NCI-H1092 treated with DMSO at 0.1 percent for 48 hours (cell line): ENCODE measurements around the gene MKRN2.

Source experiments
- DNase-seq: peaks from one replicate; lab custom pipeline; 2025; lab: John Stamatoyannopoulos, UW

The MKRN2 gene

DNA sequence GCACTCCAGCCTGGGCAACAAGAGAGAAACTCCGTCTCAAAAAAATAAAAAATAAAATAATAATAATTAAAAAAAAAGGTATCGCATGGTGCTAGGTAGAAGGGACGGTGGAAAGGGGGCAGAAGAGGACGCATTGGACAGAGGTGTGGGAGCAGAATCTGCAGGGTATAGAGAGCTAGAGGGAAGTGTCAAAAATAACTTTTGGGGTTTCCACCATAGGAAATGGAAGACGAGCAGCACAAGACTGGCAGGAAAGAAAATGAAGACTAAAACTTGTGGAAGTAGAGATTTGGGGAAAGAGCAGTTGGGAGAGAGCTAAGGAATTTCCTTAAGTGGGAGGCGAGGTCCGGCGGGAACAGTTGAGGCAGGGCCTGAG, 585 bp upstream of the MKRN2 start:
- peak; percentile 56 for DNase-seq

DNA sequence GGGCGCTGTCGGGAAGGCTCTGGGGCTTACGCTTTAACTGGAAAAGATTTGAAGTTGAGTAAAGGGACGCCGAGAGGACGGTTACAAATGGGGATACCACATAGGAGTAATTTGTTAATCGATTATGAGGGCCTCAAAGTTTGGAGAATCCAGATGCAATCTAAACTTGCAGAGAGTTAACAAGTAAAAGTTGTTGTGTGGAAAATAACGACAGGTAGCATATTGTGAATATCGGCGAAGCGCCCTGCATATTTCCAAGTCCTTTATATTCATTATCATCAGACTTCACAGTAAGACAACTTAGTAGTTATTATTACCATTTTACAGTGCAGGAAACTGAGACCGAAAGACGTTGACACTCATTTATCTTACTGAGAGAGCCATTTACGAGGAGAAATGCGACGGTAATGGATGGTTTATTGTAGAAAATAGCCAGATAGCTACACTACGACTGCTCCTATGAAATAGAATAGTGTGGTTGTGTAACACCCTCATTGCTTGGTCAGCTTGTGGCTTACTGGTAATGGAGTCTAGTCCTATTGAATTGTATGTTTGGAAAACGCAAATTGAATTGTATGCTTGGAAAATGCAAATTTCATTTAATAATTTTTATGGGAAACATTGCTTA, 700 bp downstream of the MKRN2 start:
- DNase-seq = no peak

DNA sequence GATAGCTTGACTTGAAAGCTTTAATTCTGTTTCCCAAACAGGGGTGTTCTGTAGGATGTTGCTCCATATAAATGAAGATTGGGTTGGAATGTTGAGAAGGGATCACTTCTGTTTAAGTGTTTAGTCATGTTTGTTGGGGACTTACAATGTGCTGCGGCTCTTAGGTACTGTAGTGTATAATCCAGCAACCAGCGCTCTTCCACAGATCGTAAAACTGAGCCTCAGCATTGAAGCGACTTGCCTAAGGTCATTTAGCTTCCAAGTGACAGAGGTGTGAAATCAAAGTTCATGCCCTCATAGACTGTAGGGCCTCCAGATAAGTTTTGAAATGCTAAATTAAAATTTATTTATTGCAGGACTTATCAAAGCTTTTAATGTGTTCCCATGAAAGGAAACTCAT, 1.8 kb downstream of the MKRN2 start:
- DNase-seq = no peak

GRCh38 chr3:12559520-12559919, 2.6 kb downstream of the MKRN2 start:
- DNase-seq = no peak

DNA sequence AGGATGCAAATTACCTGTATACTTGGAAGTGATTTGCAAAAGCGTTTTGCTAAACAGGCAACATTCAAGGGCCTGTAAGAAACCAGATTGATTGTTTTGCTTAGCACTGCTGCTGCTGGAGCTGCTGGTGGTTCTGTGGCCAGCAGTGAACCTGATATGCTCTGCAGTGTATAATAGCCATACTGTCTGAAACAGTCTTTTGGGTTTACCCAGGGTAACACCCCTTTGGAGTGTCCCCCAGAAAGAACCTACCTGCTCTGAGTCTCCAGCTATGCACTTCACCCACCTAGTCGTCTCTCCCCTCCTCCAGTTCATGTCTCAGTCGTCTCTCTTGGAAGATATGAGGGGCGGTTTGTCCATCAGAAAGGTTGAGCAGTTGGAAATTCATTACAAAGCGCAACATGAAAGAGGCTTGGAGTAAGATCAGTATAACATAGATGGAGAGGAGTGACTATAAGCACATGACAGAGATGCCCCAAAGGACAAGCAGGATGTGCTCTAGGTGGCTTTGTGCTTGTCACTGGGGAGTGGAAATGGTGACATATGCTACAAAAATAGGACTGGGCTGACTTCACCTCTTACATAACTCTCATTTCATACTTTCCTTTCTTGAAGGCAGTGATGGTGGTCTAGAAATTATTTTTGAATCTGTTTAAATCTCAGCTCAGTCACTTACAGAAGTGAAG, 3.8 kb downstream of the MKRN2 start:
- no peak for DNase-seq

DNA sequence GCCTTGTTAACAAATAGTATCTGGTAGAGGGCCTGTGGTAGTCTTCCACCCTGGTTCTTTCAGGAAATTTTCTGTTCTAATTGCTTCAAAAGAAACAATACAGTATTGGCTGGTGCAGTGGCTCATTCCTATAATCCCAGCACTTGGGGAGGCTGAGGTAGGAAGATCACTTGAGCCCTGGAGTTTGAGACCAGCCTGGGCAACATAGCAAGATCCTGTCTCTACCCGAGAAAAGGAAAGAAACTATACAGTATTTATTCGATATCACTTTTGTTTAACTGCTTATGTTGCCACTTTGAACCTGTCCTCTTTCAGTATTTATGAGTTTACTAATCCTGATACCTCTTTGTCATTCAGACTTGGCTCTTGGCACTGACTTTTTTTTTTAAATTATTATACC, 4.5 kb downstream of the MKRN2 start:
- DNase-seq = no peak

DNA sequence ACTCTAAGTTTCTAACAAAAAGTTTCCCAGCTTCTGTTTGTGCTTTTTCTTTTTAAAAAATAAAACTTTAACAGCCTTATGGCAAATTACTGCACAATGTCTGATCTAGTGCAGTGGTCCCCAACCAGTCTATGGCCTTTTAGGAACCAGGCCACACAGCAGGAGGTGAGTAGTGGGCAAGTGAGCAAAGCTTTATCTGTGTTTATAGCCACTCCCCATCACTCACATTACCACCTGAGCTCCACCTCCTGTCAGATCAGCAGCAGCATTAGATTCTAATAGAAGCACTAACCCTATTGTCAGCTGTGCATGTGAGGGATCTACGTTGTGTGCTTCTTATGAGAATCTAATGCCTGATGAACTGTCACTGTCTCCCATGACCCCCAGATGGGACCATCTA, 5.6 kb downstream of the MKRN2 start:
- DNase-seq = no peak

DNA sequence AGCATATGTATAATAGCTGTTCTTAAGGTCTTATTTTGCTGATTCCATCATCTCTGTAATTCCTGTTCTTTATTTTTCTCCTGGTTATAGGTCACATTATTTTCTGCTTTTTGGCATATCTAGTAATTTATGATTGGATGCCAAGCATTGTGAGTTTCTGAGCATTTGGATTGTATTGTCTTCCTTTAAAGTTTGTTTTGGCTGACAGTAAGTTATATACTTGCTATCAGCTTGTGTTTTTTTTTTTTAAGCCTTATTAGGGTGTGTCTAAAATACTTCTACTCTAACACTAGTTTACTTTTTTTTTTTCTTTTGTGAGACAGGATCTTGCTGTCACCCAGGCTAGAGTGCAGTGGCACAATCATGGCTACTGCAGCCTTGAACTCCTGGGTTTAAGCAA, 10.1 kb downstream of the MKRN2 start:
- DNase-seq = no peak

- no peak for DNase-seq
These were observed 11.9 kb downstream of the MKRN2 start for GRCh38 chr3:12568747-12569146.

- no peak for DNase-seq
These were observed 12.9 kb downstream of the MKRN2 start for GRCh38 chr3:12569836-12570235.

DNA sequence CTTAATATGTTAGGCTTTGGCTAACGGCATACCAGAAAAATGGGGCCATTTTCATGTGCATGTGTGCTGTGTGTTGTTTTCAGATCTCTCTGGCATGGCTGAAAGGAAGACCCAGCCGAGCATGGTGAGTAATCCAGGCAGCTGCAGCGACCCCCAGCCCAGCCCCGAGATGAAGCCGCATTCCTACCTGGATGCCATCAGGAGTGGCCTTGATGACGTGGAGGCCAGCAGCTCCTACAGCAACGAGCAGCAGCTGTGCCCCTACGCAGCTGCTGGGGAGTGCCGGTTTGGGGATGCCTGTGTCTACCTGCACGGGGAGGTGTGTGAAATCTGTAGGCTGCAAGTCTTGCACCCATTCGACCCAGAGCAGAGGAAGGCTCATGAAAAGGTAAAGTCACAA, 15.1 kb downstream of the MKRN2 start:
- no peak for DNase-seq

GRCh38 chr3:12574131-12574530, 17.2 kb downstream of the MKRN2 start:
- no peak for DNase-seq

DNA sequence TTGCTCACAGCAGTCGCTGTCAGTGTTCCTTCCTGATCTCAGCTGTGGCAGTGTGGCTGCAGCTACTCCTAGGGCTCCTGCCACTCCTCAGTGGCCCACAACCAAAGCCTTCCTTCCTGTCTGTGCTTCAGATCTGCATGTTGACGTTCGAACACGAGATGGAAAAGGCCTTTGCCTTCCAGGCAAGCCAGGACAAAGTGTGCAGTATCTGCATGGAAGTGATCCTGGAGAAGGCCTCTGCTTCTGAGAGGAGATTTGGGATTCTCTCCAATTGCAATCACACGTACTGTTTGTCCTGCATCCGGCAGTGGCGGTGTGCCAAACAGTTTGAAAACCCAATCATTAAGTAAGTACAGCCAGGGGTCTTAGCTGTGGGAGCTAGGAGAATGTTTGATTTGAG, 17.8 kb downstream of the MKRN2 start:
- DNase-seq = no peak

DNA sequence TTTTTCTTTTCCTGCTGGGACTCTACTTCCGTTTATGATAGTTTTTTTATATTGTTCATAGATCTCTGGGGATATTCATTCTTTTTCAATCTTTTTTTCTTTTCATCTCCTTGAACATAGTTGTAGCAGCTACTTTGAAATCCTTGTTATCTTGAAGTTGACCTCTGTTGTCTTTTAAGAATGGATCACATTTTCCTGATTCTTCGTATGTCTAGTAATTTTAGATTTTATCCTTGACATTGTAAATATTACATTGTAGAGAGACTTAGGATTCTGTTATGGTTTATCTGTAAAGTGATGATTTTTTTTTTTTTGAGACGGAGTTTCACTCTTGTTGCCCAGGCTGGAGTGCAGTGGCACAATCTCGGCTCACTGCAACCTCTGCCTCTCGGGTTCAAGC, 20.5 kb downstream of the MKRN2 start:
- no peak for DNase-seq

DNA sequence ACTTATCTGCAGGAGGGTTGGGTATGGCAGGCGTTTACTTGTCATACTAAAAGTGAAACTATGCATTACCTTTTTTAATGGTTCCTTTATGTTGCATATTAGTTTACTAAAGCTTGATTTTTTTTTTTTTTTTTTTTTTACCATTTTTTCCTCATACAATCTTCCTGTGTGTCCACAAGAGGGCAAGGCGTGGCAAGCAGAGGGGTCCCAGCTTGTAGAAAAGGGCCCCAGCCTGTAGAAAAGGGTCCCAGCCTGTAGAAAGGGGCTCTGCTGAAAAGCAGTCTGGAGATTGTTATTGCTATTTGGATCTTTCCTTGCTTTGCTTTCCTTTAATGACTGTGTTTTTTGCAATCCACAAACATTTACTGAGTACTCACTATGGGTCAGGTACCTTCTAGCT, 21.9 kb downstream of the MKRN2 start:
- DNase-seq = no peak

DNA sequence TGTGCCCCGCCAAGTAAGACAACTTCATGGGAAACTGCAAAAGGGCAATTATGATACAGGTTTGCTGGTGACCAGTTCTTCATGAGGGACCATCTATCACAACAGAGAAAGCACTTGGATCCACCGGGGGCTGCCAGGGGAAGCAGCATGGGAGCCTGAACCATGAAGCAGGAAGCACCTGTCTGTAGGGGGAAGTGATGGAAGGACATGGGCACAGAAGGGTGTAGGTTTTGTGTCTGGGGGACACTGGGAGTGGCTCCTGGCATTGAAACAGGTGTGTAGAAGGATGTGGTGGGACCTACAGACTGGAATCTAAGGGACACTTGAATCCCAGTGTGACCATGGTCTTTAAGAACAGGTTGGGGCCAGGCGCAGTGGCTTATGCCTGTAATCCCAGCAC, 22.6 kb downstream of the MKRN2 start:
- DNase-seq = no peak

DNA sequence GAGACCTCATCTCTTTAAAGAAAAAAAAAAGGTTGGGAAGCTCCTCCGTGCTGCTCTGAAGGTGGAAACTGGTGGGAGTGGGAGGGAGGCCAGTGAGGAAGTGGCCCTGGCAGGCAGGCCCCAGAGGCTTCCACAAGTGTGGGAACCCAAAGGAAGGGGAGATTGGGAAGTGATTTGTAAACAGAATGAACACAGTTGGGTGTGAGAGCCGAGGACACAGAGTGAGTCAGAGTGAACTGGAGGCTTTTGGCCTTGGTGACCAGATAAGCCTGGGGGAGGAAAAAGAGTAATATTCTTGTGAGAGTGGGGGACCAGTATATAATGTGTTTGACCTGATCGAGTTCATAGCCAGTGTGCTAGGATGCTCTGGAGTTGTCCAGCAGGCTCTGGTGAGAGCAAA, 23.0 kb downstream of the MKRN2 start:
- no peak for DNase-seq

GRCh38 chr3:12582730-12583129, 25.8 kb downstream of the MKRN2 start:
- no peak for DNase-seq

DNA sequence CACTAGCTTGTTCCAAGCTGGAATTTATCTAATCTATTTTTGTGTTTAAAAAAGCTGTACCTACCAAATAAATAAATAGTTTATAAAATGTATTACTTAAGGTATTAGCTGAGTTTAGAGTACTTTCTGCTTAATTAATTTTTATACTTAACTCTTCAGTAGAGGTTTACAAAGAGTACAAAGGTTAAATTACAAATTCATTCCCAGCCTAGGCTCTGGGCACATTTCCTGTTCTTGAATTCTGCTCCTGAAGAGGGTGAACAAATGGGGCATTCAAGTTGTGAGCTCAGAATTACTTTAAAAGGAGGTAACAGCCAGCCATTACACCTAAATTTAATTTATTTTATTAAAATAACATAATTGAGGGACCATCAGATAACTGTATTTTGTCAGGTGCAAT, 26.4 kb downstream of the MKRN2 start:
- DNase-seq = no peak

DNA sequence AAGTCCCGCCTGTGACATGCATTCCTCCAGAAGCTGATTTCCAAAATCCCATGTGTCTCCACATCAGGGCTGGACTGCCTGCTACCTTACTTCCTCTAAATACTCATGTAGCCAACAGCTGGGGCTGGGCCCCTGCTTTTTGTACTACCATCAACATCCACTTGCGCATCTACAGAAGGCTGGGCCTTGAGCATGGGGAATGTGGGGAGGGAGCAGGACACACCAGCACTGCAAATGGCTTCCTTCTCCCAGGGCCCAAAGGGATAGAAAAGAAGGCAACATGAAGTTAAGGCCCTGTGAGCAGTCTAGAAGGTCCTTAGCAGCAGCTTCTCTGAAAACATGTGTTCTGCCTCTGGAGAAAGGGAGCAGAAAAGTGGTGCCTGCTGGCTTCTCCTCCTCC, 27.2 kb downstream of the MKRN2 start:
- DNase-seq = no peak

- DNase-seq = no peak
These were observed 28.3 kb downstream of the MKRN2 start for GRCh38 chr3:12585181-12585580.

DNA sequence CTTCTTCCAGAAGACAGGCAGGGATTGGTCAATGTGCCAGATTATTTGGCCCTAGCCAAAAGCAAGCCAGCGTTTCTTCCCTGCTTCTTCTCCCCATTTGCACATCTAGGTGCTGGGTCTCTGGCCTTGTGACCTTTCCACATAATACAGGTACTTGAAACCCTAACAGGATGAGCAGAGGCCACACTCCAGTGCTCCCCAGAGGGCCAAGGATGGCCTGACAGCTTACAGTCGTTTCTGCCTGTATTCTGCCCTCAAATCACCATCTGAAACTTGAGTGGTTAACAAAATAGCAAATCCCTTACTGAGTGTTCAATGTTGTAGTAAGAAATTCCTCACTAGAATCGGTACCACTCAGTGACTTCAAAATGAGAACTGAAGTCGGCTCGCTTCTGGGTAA, 29.1 kb downstream of the MKRN2 start:
- no peak for DNase-seq

DNA sequence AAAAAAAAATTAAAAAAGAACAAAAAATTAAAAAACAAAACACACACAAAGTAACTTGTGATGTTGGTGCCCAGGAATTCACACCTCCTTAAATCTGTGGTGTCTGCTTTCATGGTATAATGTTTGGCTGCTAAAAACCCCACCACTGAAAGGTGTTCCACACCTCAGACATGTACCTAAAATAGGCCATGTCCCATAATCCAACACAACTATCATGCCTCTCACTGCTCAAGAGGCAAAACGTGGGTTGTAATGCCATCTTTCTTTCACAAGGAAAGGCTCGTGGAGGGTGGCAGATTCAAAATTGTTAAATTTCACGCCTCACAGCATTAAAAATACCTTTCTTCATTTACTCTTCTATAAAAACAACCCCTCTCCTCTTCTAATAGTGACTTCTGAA, 29.5 kb downstream of the MKRN2 start:
- no peak for DNase-seq
